Fibroblast of lung (primary cell): ENCODE data around the gene ERFL.

Source experiments
- CTCF ChIP-seq, 2 donors: IDR thresholded peaks in 1 of 2; conservative IDR thresholded peaks in 1 of 2; 1 replicate in 1 of 2; 2 replicates in 1 of 2; pipeline ENCODE4 v1.5.1; 2011 to 2012; ENCODE audit warnings: low read length in 2 of 2, control low read depth in 1 of 2, inconsistent platforms in 1 of 2, low read depth in 1 of 2, mild to moderate bottlenecking in 1 of 2
- EZH2 ChIP-seq: IDR thresholded peaks from 2 replicates; pipeline ENCODE4 v1.5.1; 2012; ENCODE audit warnings: low read length, control low read depth, mild to moderate bottlenecking; ENCODE audit errors: missing control alignments

GRCh38 chr19:41934849-41935374, 6.7 kb upstream of the ERFL start:
- TF ChIP-seq CTCF (conservative IDR thresholded peaks at IDR 0.05 in 1 of 2, IDR thresholded peaks at IDR 0.05 in 1 of 2; ENCODE audit: low read depth in 1 of 2, low read length in 2 of 2) (peak; percentile 89 to 90), EZH2 (no peak)
